ENCODE results near the gene ABI3BP.

GRCh38 chr3:100864471-100865250 is 128.6 kb downstream of the ABI3BP start:
- TF ChIP-seq EP300 (IDR thresholded peaks at IDR 0.05) (no peak), CTCF (IDR thresholded peaks at IDR 0.05) (no peak)

All from upper lobe of left lung (tissue), 4 donors.